Cardiac muscle cell (in vitro differentiated cells and primary cell): ENCODE results near the gene MGLL. TPM values are rescaled to one million over a fixed set of nuclear protein-coding genes. Genes with fewer than 3 reads are reported as not detected.

Source experiments
- DNase-seq, 2 donors: peaks; one replicate each; pipeline versions ENCODE4 v3.0.0 to v3.0.0-alpha.2; 2010 to 2017; ENCODE audit warnings: low read depth in 1 of 2, low spot score in 1 of 2
- H3K27ac ChIP-seq: fragments of 200-600 bp; sonication (generic); 2 replicates; pipeline ENCODE4 v1.5.1; 2016
- H3K27me3 ChIP-seq: fragments of 200-600 bp; sonication (generic); 2 replicates; pipeline ENCODE4 v1.6.0; 2016; ENCODE audit warnings: control low read depth
- H3K36me3 ChIP-seq: fragments of 200-600 bp; sonication (generic); 2 replicates; pipeline ENCODE4 v1.5.1; 2016; ENCODE audit warnings: control low read depth
- H3K4me1 ChIP-seq: fragments of 200-600 bp; sonication (generic); 2 replicates; pipeline ENCODE4 v1.8.1; 2017; ENCODE audit warnings: low read depth, mild to moderate bottlenecking, mixed run types
- H3K4me3 ChIP-seq: fragments of 200-600 bp; sonication (generic); 2 replicates; pipeline ENCODE4 v1.5.1; 2016; ENCODE audit warnings: mild to moderate bottlenecking
- H3K9me3 ChIP-seq: fragments of 200-600 bp; sonication (generic); 2 replicates; pipeline ENCODE4 v1.5.1; 2017; ENCODE audit warnings: low read depth, mild to moderate bottlenecking, control low read depth
- CTCF ChIP-seq: IDR thresholded peaks from 2 replicates; pipeline ENCODE4 v1.5.1; 2012; ENCODE audit warnings: low read depth, mild to moderate bottlenecking, low read length
- polyA plus RNA-seq: library from polyadenylated mRNA; unstranded; fragments of >200 nt; fragmentation: Nextera tagmentation; extraction: Ambion mirVana; gene quantifications from 2 replicates; pipeline ENCODE4 v1.2.1, GENCODE V29; 2016
- total RNA-seq: library from RNA; depleted of rRNA; stranded (reverse); fragments of >200 nt; gene quantifications from 2 replicates; pipeline ENCODE4 v1.2.3, GENCODE V29; 2016

Gene MGLL
- total and polyA plus RNA-seq, 2 experiments from 2014 or later: 1.0 TPM

DNA sequence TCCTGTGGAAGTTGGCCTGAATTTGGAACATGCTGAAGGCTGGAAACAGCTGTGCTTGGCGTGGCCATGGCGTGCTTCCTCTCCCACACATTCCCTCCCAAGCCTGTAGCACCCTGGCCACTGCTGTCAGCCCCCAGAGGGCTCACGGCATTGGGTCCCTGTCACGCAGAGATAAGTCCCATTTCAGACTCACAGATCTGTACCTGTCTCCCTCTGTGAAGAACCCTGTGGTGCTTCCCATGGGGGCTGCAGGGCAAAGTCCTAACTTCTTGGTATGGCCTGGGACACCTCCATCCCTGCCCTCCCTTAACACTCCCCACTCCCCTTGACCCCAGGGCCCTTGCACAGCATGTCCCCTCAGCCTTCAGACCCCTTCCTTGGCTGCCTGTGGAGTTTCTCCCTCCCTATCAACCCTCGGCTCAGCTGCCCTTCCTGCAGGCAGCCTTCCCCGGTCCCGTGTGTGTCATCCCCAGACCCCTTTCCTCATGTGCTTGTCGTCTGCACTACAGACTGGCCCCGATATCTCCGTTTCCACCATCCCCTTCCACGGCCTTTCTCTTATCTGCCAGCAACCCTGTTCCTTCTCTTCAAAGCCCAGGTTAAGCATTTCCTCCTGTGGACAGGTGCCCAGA is 120.9 kb downstream of the MGLL start:
- H3K4me1 ChIP-seq: peaks cover 4% of the 10 kb centered on the region

DNA sequence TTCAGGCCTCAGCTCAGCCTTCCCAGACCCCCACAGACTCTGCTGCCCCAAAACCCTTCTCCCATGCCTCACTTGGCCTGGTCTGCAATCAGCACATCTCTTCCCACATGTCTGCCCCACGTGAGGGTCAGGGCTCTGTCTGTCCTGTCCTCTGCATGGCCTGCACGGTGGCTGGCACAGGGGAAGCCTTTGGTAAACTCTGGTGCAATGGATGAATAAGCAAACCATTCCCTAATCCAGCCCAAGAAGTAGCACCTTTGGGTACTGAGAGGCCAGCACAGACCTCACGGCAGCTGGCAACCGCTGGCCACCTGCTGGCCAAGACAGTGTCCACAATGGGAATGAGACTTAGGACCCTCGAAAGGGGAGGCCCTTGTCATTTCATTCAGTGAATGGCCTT is 121.9 kb downstream of the MGLL start:
- no peak overlapping the region for H3K4me3 ChIP-seq
- no peak for TF ChIP-seq CTCF

More for the DNA sequence above, 120.9 kb downstream of the MGLL start:
- Histone ChIP-seq H3K36me3 (no peaks in the 10 kb centered on the region), H3K27me3 (no peaks in the 10 kb centered on the region), H3K4me3 (no peak overlapping the region), H3K9me3 (no peaks in the 10 kb centered on the region), H3K27ac (no peak overlapping the region)
- TF ChIP-seq CTCF: no peak
- DNase-seq: no peak

GRCh38 chr3:127699416-127700300 is 122.7 kb downstream of the MGLL start:
- Histone ChIP-seq H3K27ac (no peak overlapping the region), H3K4me1 (peaks cover 4% of the 10 kb centered on the region), H3K36me3 (no peaks in the 10 kb centered on the region), H3K27me3 (no peaks in the 10 kb centered on the region), H3K9me3 (no peaks in the 10 kb centered on the region), H3K4me3 (no peak overlapping the region)
- no peak for TF ChIP-seq CTCF
- DNase-seq: no peak

More for the DNA sequence above, 121.9 kb downstream of the MGLL start:
- Histone ChIP-seq H3K36me3 (no peaks in the 10 kb centered on the region), H3K9me3 (no peaks in the 10 kb centered on the region), H3K27me3 (no peaks in the 10 kb centered on the region), H3K4me1 (peaks cover 4% of the 10 kb centered on the region), H3K27ac (no peak overlapping the region)
- no peak for DNase-seq

DNA sequence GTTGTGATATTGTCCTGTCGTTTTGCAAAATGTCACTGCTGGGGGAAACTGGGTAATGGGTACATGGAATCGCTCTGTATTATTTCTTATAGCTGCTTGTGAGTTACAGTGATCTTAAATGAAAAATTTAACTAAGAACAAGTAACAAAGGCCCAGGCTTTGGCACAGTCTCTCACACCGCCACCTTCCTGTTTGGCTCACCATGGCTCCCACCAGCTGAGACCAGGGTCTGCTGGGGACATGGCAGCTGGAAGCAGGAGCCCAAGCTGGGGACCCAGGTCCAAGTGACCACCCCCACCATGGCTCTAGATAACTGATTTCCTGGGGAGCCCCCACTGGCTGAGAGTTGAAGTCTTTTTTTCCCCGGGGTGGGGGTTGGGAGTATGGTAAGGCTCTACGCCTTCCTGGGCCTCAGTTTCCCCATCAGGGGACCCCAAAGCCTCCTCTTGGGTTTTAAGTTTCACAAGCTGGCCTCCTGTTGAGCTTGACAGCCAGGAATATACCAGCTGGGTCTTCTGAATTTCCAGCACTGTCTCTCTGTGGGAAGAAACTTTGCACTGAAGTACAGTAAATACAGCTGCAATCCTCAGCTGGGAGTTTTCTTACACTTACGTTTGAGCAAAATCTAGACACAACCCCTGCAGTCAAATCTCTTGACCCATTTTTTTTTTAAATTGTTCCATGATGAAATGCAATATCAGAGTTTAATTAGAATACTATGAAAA is 123.5 kb downstream of the MGLL start:
- no peak for TF ChIP-seq CTCF
- DNase-seq: no peak
- Histone ChIP-seq H3K4me3 (no peak overlapping the region), H3K4me1 (peaks cover 4% of the 10 kb centered on the region), H3K27me3 (no peaks in the 10 kb centered on the region), H3K36me3 (no peaks in the 10 kb centered on the region), H3K27ac (no peak overlapping the region), H3K9me3 (no peaks in the 10 kb centered on the region)

GRCh38 chr3:127698286-127698685 is 124.0 kb downstream of the MGLL start:
- Histone ChIP-seq H3K36me3 (no peaks in the 10 kb centered on the region), H3K9me3 (no peaks in the 10 kb centered on the region), H3K27me3 (no peaks in the 10 kb centered on the region), H3K27ac (no peak overlapping the region), H3K4me3 (no peak overlapping the region), H3K4me1 (peaks cover 4% of the 10 kb centered on the region)
- no peak for DNase-seq
- no peak for TF ChIP-seq CTCF
